ENCODE data around the gene AGAP3. TPM values are rescaled to one million over a fixed set of nuclear protein-coding genes. Genes with fewer than 3 reads are reported as not detected.

Gene AGAP3
- total and polyA plus RNA-seq, 2 donors (not counting 1 experiment from before 2014, with no cell fraction given) = 21.1 to 22.3 TPM

GRCh38 chr7:151141855-151142685 lies 55.8 kb downstream of the AGAP3 start:
- Histone ChIP-seq H3K4me3 (ENCODE audit: control extremely low read depth in 1 of 5, extremely low read depth in 1 of 5, insufficient read depth in 1 of 5, low read depth in 2 of 5, low read length in 4 of 5) (no peak overlapping the region), H3K4me2 (replicated peaks; ENCODE audit: low read depth, low read length, poor library complexity, severe bottlenecking) (no peak overlapping the region), H4K20me1 (ENCODE audit: control insufficient read depth, insufficient read depth, low read length, poor library complexity, severe bottlenecking) (no peaks in the 10 kb centered on the region), H3K9me3 (ENCODE audit: control extremely low read depth in 1 of 3, control insufficient read depth in 2 of 3, insufficient read depth in 1 of 3, low read length in 2 of 3) (no peaks in the 10 kb centered on the region), H3K36me3 (replicated peaks in 1 of 2; ENCODE audit: control extremely low read depth in 1 of 2, control insufficient read depth in 1 of 2, extremely low read depth in 1 of 2, insufficient read depth in 2 of 2, low read length in 1 of 2) (no peaks in the 10 kb centered on the region), H3K79me2 (ENCODE audit: control insufficient read depth, insufficient read depth, low read length) (no peaks in the 10 kb centered on the region), H2AFZ (ENCODE audit: insufficient read depth, low read depth, low read length, poor library complexity, severe bottlenecking) (no peak overlapping the region), H3K27ac (ENCODE audit: low read length in 2 of 2) (no peak overlapping the region), H3K9ac (ENCODE audit: low read length) (no peak overlapping the region), H3K4me1 (ENCODE audit: control insufficient read depth in 2 of 2, insufficient read depth in 2 of 2, low read length in 2 of 2) (no peaks in the 10 kb centered on the region), H3K27me3 (replicated peaks in 1 of 4; ENCODE audit: control extremely low read depth in 1 of 4, control insufficient read depth in 3 of 4, insufficient read depth in 4 of 4, low read length in 3 of 4) (no peaks in the 10 kb centered on the region)
- DNase-seq = no peak
- CTCF ChIA-PET = interaction anchor here (1.1 to 1.2 kb wide), 2 partner anchors 18 to 25 kb away, joined by 3 to 4 read pairs; no protein-coding TSS in a partner anchor
- H3K4me3 Mint-ChIP-seq = no peak overlapping the region
- no peaks in the 10 kb centered on the region for H3K4me1 Mint-ChIP-seq
- H3K27me3 Mint-ChIP-seq = peaks cover 4% of the 10 kb centered on the region
- WGBS (ENCODE audit: insufficient coverage) = 95% methylated on average over 30 of the region's 31 CpGs
- no peaks in the 10 kb centered on the region for H3K9me3 Mint-ChIP-seq (ENCODE audit: insufficient read depth)
- H3K27ac Mint-ChIP-seq = no peak overlapping the region
- TF ChIP-seq EZH2 (IDR thresholded peaks at IDR 0.05; ENCODE audit: borderline replicate concordance, insufficient read depth, low read depth, low read length, poor library complexity, severe bottlenecking) (no peak), CTCF (IDR thresholded peaks at IDR 0.05) (no peak)
- POLR2A ChIA-PET = no interaction called here
- intact Hi-C loops (cut with micrococcal nuclease) = no loop called here
- no peak for ATAC-seq (ENCODE audit: low read depth)

- WGBS (ENCODE audit: insufficient coverage) = 82% methylated on average over 8 of the region's 10 CpGs
- Mint-ChIP-seq H3K27me3 (peaks cover 6% of the 10 kb centered on the region), H3K4me1 (no peaks in the 10 kb centered on the region), H3K4me3 (no peak overlapping the region), H3K27ac (no peak overlapping the region), H3K9me3 (ENCODE audit: insufficient read depth) (no peaks in the 10 kb centered on the region)
- Histone ChIP-seq H3K9ac (ENCODE audit: low read length) (no peak overlapping the region), H3K27ac (ENCODE audit: low read length in 2 of 2) (no peak overlapping the region), H3K79me2 (ENCODE audit: control insufficient read depth, insufficient read depth, low read length) (no peaks in the 10 kb centered on the region), H2AFZ (ENCODE audit: insufficient read depth, low read depth, low read length, poor library complexity, severe bottlenecking) (no peak overlapping the region), H3K4me3 (ENCODE audit: control extremely low read depth in 1 of 5, extremely low read depth in 1 of 5, insufficient read depth in 1 of 5, low read depth in 2 of 5, low read length in 4 of 5) (no peak overlapping the region), H3K9me3 (ENCODE audit: control extremely low read depth in 1 of 3, control insufficient read depth in 2 of 3, insufficient read depth in 1 of 3, low read length in 2 of 3) (no peaks in the 10 kb centered on the region), H3K36me3 (replicated peaks in 1 of 2; ENCODE audit: control extremely low read depth in 1 of 2, control insufficient read depth in 1 of 2, extremely low read depth in 1 of 2, insufficient read depth in 2 of 2, low read length in 1 of 2) (no peaks in the 10 kb centered on the region), H3K4me1 (ENCODE audit: control insufficient read depth in 2 of 2, insufficient read depth in 2 of 2, low read length in 2 of 2) (no peaks in the 10 kb centered on the region), H4K20me1 (ENCODE audit: control insufficient read depth, insufficient read depth, low read length, poor library complexity, severe bottlenecking) (no peaks in the 10 kb centered on the region), H3K27me3 (replicated peaks in 1 of 4; ENCODE audit: control extremely low read depth in 1 of 4, control insufficient read depth in 3 of 4, insufficient read depth in 4 of 4, low read length in 3 of 4) (peaks cover 0 to under 1% (median 0%) of the 10 kb centered on the region in 4 experiments), H3K4me2 (replicated peaks; ENCODE audit: low read depth, low read length, poor library complexity, severe bottlenecking) (no peak overlapping the region)
- ChIA-PET CTCF (interaction anchor here (1.0 kb wide), 1 partner anchor 19 kb away, joined by 4 read pairs; no protein-coding TSS in a partner anchor), POLR2A (no interaction called here)
- intact Hi-C loops (cut with micrococcal nuclease) = no loop called here
- TF ChIP-seq CTCF (IDR thresholded peaks at IDR 0.05) = no peak
- TF ChIP-seq EZH2 (IDR thresholded peaks at IDR 0.05; ENCODE audit: borderline replicate concordance, insufficient read depth, low read depth, low read length, poor library complexity, severe bottlenecking) = no peak
- no peak for DNase-seq
- no peak for ATAC-seq (ENCODE audit: low read depth)
Measured at GRCh38 chr7:151142686-151143040, 56.4 kb downstream of the AGAP3 start.
